Astrocyte (in vitro differentiated cells and primary cell): ENCODE measurements around the gene CHD9NB.

Experiments
- CTCF ChIP-seq: IDR thresholded peaks from 2 replicates; pipeline ENCODE4 v1.5.1; 2011; ENCODE audit warnings: low read depth, mild to moderate bottlenecking, inconsistent platforms, low read length, moderate library complexity; ENCODE audit not compliant: insufficient read depth
- EZH2 ChIP-seq: IDR thresholded peaks from 2 replicates; pipeline ENCODE4 v1.6.1; 2012; ENCODE audit warnings: mild to moderate bottlenecking, low read length, inconsistent platforms; ENCODE audit not compliant: insufficient read depth

- TF ChIP-seq CTCF, result no peak
- TF ChIP-seq EZH2, result no peak
Observed at GRCh38 chr16:53100131-53100748, 47.5 kb upstream of the CHD9NB start.
